ENCODE measurements around the gene OTOP3. TPM values are rescaled to one million over a fixed set of nuclear protein-coding genes. Genes with fewer than 3 reads are reported as not detected.
A peak's percentile ranks its signal among the peaks of the same experiment; 100 is the strongest.

Gene OTOP3
- total RNA-seq, 1 experiment from 2014 or later, result not detected

- Histone ChIP-seq H3K4me2 (ENCODE audit: low read length) (no peak overlapping the region), H3K27ac (ENCODE audit: low read length) (no peak overlapping the region), H4K20me1 (ENCODE audit: low read length) (no peaks in the 10 kb centered on the region), H3K9ac (ENCODE audit: low read length) (no peak overlapping the region), H3K4me3 (ENCODE audit: low read length) (no peak overlapping the region), H3K4me1 (ENCODE audit: insufficient read depth, low read length) (no peaks in the 10 kb centered on the region; the same call in 1 of the 2 replicates), H3K36me3 (ENCODE audit: low read depth, low read length) (no peaks in the 10 kb centered on the region), H3K27me3 (ENCODE audit: low read length) (peaks cover 31% of the 10 kb centered on the region), H3K9me2 (replicated peaks; ENCODE audit: low read length) (no peaks in the 10 kb centered on the region), H3K9me3 (ENCODE audit: low read length) (no peaks in the 10 kb centered on the region), H3K79me2 (ENCODE audit: low read length) (no peaks in the 10 kb centered on the region), H2AFZ (ENCODE audit: low read length) (no peak overlapping the region), H3F3A (ENCODE audit: low read length, unreplicated experiment) (no peaks in the 10 kb centered on the region)
- no peak for TF ChIP-seq EZH2 (IDR thresholded peaks at IDR 0.05; ENCODE audit: low read length, unreplicated experiment)
- TF ChIP-seq EZH2phosphoT487 (IDR thresholded peaks at IDR 0.05; ENCODE audit: borderline replicate concordance, low read length), result no peak
- TF ChIP-seq, protein P1, sequence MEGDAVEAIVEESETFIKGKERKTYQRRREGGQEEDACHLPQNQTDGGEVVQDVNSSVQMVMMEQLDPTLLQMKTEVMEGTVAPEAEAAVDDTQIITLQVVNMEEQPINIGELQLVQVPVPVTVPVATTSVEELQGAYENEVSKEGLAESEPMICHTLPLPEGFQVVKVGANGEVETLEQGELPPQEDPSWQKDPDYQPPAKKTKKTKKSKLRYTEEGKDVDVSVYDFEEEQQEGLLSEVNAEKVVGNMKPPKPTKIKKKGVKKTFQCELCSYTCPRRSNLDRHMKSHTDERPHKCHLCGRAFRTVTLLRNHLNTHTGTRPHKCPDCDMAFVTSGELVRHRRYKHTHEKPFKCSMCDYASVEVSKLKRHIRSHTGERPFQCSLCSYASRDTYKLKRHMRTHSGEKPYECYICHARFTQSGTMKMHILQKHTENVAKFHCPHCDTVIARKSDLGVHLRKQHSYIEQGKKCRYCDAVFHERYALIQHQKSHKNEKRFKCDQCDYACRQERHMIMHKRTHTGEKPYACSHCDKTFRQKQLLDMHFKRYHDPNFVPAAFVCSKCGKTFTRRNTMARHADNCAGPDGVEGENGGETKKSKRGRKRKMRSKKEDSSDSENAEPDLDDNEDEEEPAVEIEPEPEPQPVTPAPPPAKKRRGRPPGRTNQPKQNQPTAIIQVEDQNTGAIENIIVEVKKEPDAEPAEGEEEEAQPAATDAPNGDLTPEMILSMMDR (conservative IDR thresholded peaks at IDR 0.05; ENCODE audit: low read depth, low read length), result no peak
- ATAC-seq, result no peak
- DNase-seq, result no peak
- POLR2A ChIA-PET (ENCODE audit: unreplicated experiment), result no interaction called here
- intact Hi-C loops (cut with micrococcal nuclease), result no loop called here
- CTCF ChIA-PET, result interaction anchor here (0.8 kb wide), 1 partner anchor 97 kb away, joined by 3 read pairs; no protein-coding TSS in a partner anchor
- BruUV-seq (replicated peaks), result no TSS peak
Observed at GRCh38 chr17:74922172-74922571, 13.5 kb upstream of the OTOP3 start.

DNA sequence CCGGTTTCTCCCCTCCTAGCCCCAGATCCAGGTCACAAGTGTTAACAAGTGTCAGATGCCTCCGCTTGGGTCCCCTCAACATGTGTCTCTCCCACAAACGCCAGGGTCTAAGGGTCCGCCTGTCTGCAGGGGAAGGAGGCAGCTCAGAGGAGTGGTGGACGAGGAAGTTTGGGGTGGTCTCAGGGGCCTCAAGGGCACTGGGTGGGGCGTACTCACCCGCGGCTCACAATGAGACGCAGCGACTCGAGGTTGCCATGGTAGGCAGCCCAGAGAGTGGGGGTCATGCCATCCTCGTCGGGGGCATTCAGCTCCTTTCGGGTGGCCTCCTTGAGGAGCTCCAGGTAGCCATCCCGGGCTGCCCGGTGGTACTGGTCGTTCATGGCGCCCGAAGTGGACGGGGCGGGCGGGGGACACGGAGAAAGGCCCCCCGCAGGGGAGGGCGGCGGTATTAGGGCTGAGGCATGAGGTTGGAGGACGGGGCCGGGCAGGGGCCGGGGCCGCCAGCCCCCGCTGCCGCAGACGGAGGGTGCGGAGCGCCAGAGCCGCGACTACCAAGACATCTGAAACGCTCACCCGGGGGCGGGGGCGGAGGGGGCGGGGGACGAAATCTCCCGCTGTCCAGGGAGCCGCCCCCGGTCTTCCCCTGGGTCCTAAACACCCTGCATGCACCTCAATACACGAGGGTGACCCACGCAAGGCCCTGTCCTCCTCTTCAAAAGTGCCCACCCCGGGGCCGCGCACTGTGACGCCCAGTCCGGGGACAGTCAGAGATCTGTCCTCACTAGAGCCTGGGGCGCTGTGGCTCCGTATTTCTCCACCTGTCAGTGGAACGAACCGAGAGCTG lies 12.8 kb upstream of the OTOP3 start, which contains the start of gene USH1G:
USH1G (minus strand) TSS at position 562 of the 844 bp plus-strand sequence; CDS start at position 380, 182 bp downstream.
- ATAC-seq (peak; percentile 40), DNase-seq (peak; percentile 11)
- H3K27ac ChIP-seq (ENCODE audit: low read length), result no peak within 1 kb of the TSS
- POLR2A ChIA-PET (ENCODE audit: unreplicated experiment), result interaction anchor here (0.6 kb wide), 1 partner anchor 237 kb away, joined by 3 read pairs; no protein-coding TSS in a partner anchor
- intact Hi-C loops (cut with micrococcal nuclease), result loop anchor here (1.0 kb wide), 2 partner anchors 21 to 35 kb away; no protein-coding TSS in a partner anchor
- no peaks in the 10 kb centered on the region for H3K79me2 ChIP-seq (ENCODE audit: low read length)
- H3K4me3 ChIP-seq (ENCODE audit: low read length), result peak within 1 kb of the TSS; percentile 63
- no peak within 1 kb of the TSS for H3K9ac ChIP-seq (ENCODE audit: low read length)
- no peaks in the 10 kb centered on the region for H3F3A ChIP-seq (ENCODE audit: low read length, unreplicated experiment)
- no peaks in the 10 kb centered on the region; the same call in 1 of the 2 replicates for H3K4me1 ChIP-seq (ENCODE audit: insufficient read depth, low read length)
- H3K4me2 ChIP-seq (ENCODE audit: low read length), result peak within 1 kb of the TSS; percentile 92
- peak within 1 kb of the TSS; percentile 84 for H2AFZ ChIP-seq (ENCODE audit: low read length)
- peaks cover 31% of the 10 kb centered on the region for H3K27me3 ChIP-seq (ENCODE audit: low read length)
- H3K9me3 ChIP-seq (ENCODE audit: low read length), result no peaks in the 10 kb centered on the region
- no TSS peak for BruUV-seq (replicated peaks)
- CTCF ChIA-PET, result interaction anchor here (0.5 to 1.0 kb wide), 3 partner anchors 35 to 113 kb away, joined by 3 to 7 read pairs (median 4); no protein-coding TSS in a partner anchor
- no peak for TF ChIP-seq EZH2phosphoT487 (IDR thresholded peaks at IDR 0.05; ENCODE audit: borderline replicate concordance, low read length)
- TF ChIP-seq EZH2 (IDR thresholded peaks at IDR 0.05; ENCODE audit: low read length, unreplicated experiment), result no peak
- TF ChIP-seq, protein P1 (conservative IDR thresholded peaks at IDR 0.05; ENCODE audit: low read depth, low read length), result no peak
- no peaks in the 10 kb centered on the region for H3K9me2 ChIP-seq (replicated peaks; ENCODE audit: low read length)
- H3K36me3 ChIP-seq (ENCODE audit: low read depth, low read length), result no peaks in the 10 kb centered on the region
- H4K20me1 ChIP-seq (ENCODE audit: low read length), result no peaks in the 10 kb centered on the region

Measured in PC-3 (cell line).